22Rv1 (cell line): ENCODE data around the gene STYX.

Experiments used
- H3K27ac ChIP-seq: fragments of 450-650 bp; 2 replicates; pipeline ENCODE4 v1.5.1; 2017
- ZFX ChIP-seq: fragments of 450-650 bp; IDR thresholded peaks from 2 replicates; pipeline ENCODE4 v1.6.1; 2017; ENCODE audit warnings: antibody characterized with exemption, borderline replicate concordance
- TF ChIP-seq, protein P1 (sequence below): fragments of 450-650 bp; IDR thresholded peaks from 2 replicates; pipeline ENCODE4 v1.5.1; 2017; ENCODE audit warnings: mild to moderate bottlenecking

Gene STYX

DNA sequence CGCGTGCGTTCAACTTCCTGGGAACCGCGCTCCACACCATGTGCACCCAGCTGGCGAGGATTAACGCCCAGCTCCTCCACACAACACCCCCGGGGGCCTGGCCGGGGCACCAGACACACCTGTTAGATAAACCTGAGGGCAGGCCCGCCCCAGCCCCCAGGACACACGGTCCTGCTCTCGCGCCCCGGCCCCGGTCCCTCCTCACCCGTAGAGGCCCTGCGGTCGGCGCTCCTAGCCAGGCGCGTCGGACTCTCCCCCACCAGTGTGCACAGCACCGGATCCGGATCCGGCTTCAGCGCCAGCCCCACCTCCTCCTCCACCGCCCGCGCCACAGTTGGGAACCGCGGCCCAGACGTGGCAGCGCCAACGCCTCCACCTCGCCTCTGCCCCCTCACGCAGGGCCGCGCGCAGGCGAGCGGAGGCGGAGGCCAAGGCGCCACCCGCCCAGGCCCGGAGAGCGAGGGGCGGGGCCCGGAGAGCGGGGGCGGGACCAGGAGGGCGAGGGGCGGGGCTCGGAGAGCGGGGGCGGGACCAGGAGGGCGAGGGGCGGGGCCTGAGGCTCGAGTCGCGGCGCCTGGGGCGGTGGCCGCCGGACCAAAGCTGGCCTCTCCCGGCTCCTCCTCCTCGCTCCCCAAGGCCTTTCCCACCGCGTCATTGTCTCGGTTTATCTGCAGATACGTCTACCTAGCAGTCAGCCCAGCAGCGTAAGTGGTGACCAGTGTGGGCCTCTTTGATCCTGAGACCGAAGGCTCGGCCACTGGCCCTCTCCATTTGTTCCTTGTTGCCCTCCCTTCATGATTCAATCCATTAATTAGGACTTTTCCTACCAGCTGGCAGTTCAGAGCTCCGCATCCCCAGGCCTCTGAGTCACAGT is 61.5 kb downstream of the STYX start, which contains the start of gene GNPNAT1:
Gene GNPNAT1, minus strand, starts transcription at position 385 of the 874 bp plus-strand sequence. CDS start 6,957 bp downstream, outside the sequence.
- TF ChIP-seq, protein P1, sequence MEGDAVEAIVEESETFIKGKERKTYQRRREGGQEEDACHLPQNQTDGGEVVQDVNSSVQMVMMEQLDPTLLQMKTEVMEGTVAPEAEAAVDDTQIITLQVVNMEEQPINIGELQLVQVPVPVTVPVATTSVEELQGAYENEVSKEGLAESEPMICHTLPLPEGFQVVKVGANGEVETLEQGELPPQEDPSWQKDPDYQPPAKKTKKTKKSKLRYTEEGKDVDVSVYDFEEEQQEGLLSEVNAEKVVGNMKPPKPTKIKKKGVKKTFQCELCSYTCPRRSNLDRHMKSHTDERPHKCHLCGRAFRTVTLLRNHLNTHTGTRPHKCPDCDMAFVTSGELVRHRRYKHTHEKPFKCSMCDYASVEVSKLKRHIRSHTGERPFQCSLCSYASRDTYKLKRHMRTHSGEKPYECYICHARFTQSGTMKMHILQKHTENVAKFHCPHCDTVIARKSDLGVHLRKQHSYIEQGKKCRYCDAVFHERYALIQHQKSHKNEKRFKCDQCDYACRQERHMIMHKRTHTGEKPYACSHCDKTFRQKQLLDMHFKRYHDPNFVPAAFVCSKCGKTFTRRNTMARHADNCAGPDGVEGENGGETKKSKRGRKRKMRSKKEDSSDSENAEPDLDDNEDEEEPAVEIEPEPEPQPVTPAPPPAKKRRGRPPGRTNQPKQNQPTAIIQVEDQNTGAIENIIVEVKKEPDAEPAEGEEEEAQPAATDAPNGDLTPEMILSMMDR, result 0 out of 2 replicates have a peak, but pooled peaks have one; percentile 0
- TF ChIP-seq ZFX, result no peak
- peak within 1 kb of the TSS; percentile 94 for H3K27ac ChIP-seq

DNA sequence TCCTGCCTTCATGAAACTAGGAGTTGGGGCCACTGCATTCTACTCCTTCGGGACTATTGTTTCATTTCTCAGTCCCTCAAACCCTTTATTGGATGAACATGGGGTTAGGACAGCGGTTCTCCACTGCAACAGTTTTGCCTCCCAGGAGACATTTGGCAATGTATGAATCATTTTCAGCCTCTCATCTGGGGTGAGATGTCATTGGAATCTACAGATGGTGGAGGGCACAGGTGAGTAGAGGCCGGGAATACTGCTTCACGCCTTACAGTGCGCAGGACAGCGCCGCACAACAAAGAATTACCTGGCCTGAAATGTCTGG is 62.1 kb downstream of the STYX start:
- H3K27ac ChIP-seq, result peak overlapping the region; percentile 94
- no peak for TF ChIP-seq ZFX

DNA sequence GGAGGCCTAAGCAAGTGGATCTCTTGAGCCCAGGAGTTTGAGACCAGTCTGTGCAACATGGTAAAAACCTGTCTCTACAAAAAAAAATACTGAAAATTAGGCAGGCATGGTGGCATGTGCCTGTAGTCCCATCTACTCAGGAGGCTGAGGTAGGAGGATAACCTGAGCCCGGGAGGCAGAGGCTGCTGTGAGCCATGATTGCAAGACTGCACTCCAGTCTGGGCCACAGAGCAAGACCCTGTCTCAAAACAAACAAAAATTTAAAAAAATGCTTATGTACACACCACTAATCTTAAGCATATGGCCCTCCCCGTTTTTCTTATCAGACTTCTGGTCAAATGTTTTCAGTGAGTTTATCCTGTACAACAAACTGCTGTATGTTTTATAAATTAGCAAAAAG is 63.1 kb downstream of the STYX start:
- no peak for TF ChIP-seq ZFX
- TF ChIP-seq, protein P1, result no peak
- H3K27ac ChIP-seq, result no peak overlapping the region

DNA sequence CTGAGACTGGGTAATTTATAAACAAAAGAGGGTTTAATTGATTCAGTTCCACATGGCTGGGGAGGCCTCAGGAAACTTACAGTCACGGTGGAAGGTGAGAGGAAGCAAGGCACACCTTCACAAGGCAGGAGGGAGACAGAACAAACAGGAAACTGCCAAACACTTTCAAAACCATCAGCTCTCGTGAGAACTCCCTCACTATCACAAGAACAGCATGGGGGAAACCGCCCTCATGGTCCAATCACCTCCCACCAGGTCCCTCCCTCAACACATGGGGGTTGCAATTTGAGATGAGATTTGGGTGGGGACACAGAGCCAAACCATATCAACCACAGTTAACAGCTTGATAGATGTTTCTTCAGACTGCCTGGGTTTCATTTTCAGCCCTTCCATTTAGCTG is 67.7 kb downstream of the STYX start:
- no peak overlapping the region for H3K27ac ChIP-seq
- TF ChIP-seq, protein P1, result no peak
- TF ChIP-seq ZFX, result no peak

DNA sequence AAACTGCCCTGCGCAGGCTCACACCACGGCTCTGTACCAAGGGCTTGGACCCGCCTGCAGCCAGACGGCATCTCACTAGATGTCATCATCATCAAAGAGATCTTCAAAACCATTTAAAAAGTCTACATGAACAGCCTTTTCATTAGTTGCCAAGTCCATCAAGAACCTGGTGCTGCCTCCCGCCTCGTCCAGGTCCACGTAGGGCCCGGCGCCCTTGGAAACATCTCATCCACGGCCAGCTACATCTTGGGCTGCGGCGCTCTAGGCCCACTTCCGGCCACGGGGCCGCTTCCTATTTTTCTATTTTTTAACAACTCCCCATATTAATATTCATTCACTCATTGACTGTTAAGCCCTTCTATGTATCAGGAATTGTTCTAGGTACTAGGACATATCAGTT is 68.9 kb downstream of the STYX start:
- no peak for TF ChIP-seq ZFX
- TF ChIP-seq, protein P1, result no peak
- no peak overlapping the region for H3K27ac ChIP-seq

DNA sequence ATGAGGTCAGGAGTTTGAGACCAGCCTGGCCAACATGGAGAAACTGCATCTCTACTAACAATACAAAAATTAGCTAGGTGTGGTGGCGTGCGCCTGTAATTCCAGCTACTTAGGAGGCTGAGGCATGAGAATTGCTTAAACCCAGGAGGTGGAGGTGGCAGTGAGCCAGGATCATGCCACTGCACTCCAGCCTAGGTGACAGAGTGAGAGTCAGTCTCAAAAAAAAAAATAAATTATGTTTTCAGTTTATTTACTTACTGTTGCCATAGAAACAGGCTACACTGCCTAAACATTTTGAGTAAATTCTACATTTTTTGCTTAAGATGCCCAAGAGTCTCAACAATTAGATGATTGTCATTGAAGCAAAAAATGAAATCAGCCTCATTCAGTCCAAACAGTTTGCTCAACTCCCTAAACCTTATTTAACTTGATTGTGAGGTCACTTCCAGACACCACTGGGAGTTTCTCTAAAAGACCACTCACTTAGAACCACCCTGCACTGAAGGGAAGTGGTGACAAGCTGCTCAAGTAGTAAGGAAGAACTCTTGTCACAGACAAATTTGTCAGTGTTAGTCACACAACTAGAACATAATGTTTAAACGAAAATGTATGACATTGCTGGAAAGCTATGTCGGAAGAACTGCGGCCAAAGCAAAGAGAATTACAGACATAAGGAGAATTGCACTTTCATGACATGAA is 71.2 kb downstream of the STYX start:
- no peak overlapping the region for H3K27ac ChIP-seq

DNA sequence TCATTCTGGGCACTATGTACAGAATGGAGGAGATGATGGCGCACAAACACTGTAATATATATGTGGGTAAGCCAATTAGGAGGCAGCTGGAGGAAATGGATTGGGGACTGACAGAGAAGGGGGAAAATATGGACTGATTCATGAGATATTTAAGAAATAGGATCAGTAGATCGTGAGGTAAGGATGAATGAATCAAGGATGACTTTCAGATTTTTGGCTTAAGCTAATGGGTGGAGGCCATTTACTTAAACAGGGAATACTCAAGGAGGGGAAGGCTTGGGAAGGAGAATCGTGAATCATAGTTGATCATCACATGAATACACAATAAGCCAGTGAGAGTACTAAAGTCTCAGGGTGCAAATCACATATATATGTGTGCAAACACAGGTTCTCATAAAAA is 72.6 kb downstream of the STYX start:
- no peak overlapping the region for H3K27ac ChIP-seq
- TF ChIP-seq, protein P1, result no peak
- no peak for TF ChIP-seq ZFX

More for the DNA sequence above, 71.2 kb downstream of the STYX start:
- TF ChIP-seq ZFX, result no peak
- TF ChIP-seq, protein P1, result no peak
